ENCODE results near the gene HEPH.

DNA sequence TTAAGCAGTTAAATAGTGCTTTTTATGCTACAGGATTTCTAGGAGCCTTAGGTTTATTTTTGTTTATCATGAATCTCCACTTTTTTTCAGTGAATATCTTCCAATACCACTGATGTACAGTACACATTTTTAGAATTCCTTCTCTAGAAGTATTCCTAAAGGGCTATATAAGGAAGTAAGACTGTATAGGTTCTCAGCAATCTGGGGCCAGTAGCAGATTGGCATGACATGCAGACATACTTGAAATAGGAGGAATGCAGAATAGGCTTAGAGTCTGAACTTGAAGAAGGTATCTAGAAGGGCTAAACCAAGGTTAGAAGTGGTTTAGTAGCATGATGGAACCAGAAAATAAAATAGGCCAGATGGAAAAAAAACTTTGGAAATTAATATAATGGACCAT is 29.8 kb downstream of the HEPH start:
- TF ChIP-seq PBX3 (IDR thresholded peaks at IDR 0.05; ENCODE audit: insufficient replicate concordance, low read depth, low read length) (no peak), EZH2 (IDR thresholded peaks at IDR 0.05; ENCODE audit: borderline replicate concordance, control insufficient read depth, low read depth, low read length) (no peak), FOS (IDR thresholded peaks at IDR 0.05; ENCODE audit: borderline replicate concordance, extremely low read depth, insufficient read length) (no peak), BMI1 (IDR thresholded peaks at IDR 0.05; ENCODE audit: borderline replicate concordance) (no peak)
- TF ChIP-seq, protein P1, sequence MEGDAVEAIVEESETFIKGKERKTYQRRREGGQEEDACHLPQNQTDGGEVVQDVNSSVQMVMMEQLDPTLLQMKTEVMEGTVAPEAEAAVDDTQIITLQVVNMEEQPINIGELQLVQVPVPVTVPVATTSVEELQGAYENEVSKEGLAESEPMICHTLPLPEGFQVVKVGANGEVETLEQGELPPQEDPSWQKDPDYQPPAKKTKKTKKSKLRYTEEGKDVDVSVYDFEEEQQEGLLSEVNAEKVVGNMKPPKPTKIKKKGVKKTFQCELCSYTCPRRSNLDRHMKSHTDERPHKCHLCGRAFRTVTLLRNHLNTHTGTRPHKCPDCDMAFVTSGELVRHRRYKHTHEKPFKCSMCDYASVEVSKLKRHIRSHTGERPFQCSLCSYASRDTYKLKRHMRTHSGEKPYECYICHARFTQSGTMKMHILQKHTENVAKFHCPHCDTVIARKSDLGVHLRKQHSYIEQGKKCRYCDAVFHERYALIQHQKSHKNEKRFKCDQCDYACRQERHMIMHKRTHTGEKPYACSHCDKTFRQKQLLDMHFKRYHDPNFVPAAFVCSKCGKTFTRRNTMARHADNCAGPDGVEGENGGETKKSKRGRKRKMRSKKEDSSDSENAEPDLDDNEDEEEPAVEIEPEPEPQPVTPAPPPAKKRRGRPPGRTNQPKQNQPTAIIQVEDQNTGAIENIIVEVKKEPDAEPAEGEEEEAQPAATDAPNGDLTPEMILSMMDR (IDR thresholded peaks at IDR 0.05 in 2 of 3, conservative IDR thresholded peaks at IDR 0.05 in 1 of 3; ENCODE audit: control insufficient read depth in 2 of 3, extremely low read depth in 1 of 3, insufficient read depth in 1 of 3, low read depth in 3 of 3, low read length in 3 of 3) = no peak
